Gastrocnemius medialis (tissue), 4 donors: Measurements from ENCODE around the gene SYTL1.

Experiments
- CTCF ChIP-seq, 5 experiments: fragments of 450-650 bp in 3 of 5; fragments of 200-600 bp in 2 of 5; sonication (generic) in 2 of 5; IDR thresholded peaks in 4 of 5; conservative IDR thresholded peaks in 1 of 5; 1 replicate in 4 of 5; 2 replicates in 1 of 5; pipeline ENCODE4 v1.5.1; 2016 to 2019; ENCODE audit warnings: antibody characterized with exemption in 5 of 5, mild to moderate bottlenecking in 3 of 5, moderate library complexity in 3 of 5
- POLR2A ChIP-seq, 2 donors: fragments of 450-650 bp; IDR thresholded peaks; one replicate each; pipeline ENCODE4 v1.6.1; 2017; ENCODE audit warnings: antibody characterized with exemption in 2 of 2, mild to moderate bottlenecking in 2 of 2, moderate library complexity in 2 of 2

- no peak for TF ChIP-seq CTCF (IDR thresholded peaks at IDR 0.05 in 4 of 5, conservative IDR thresholded peaks at IDR 0.05 in 1 of 5)
- no peak for TF ChIP-seq POLR2A (IDR thresholded peaks at IDR 0.05)
Observed at GRCh38 chr1:27306892-27307761, 34.7 kb upstream of the SYTL1 start.
